HepG2 (cell line): ENCODE measurements around the gene LBX2. TPM values are rescaled to one million over a fixed set of nuclear protein-coding genes. Genes with fewer than 3 reads are reported as not detected.
A peak's percentile ranks its signal among the peaks of the same experiment; 100 is the strongest.

Experiments
- ARNTL ChIP-seq: sonication (generic); formaldehyde crosslinking; IDR thresholded peaks from 2 replicates; pipeline ENCODE4 v1.4.0; 2020; ENCODE audit warnings: mild to moderate bottlenecking, missing genetic modification reagents
- MAFK ChIP-seq, 2 experiments: IDR thresholded peaks in 1 of 2; conservative IDR thresholded peaks in 1 of 2; 2 replicates each; pipeline ENCODE4 v1.6.1; 2011; ENCODE audit warnings: improper control_type of control experiment in 2 of 2, low read length in 2 of 2
- NR2F2 ChIP-seq: IDR thresholded peaks from 2 replicates; pipeline ENCODE4 v1.6.1; 2012; ENCODE audit warnings: low read depth, inconsistent platforms, borderline replicate concordance
- STAG1 ChIP-seq: sonication (generic); formaldehyde crosslinking; IDR thresholded peaks from 2 replicates; pipeline ENCODE4 v1.4.0; 2020; ENCODE audit warnings: missing genetic modification reagents
- THAP11 ChIP-seq: IDR thresholded peaks from 2 replicates; pipeline ENCODE4 v1.6.1; 2016; ENCODE audit warnings: missing biosample characterization, missing genetic modification reagents
- ZNF292 ChIP-seq: sonication (generic); formaldehyde crosslinking; IDR thresholded peaks from 2 replicates; pipeline ENCODE4 v1.8.1; 2022; ENCODE audit warnings: mild to moderate bottlenecking, low read depth, missing genetic modification reagents, borderline replicate concordance
- ZNF383 ChIP-seq: sonication (generic); formaldehyde crosslinking; IDR thresholded peaks from 2 replicates; pipeline ENCODE4 v1.4.0; 2020; ENCODE audit warnings: missing genetic modification reagents, mild to moderate bottlenecking, borderline replicate concordance
- polyA plus RNA-seq, 8 experiments: library from polyadenylated mRNA; depleted of rRNA in 3 of 8; stranded (reverse) in 7 of 8; unstranded in 1 of 8; fragments of >200 nt; fragmentation: Illumina TruSeq in 4 of 8; extraction: Trizol in 4 of 8; gene quantifications; 2 replicates each; pipeline versions ENCODE4 v1.2.1 to v1.2.3, GENCODE V29; 2011 to 2016; ENCODE audit warnings: low read depth in 4 of 8, missing spikeins in 1 of 8, mixed read lengths in 1 of 8; ENCODE audit not compliant: insufficient read depth in 1 of 8
- total RNA-seq, 5 experiments: library from RNA; depleted of rRNA; stranded (reverse); fragments of >200 nt; fragmentation: Illumina TruSeq; extraction: Trizol; gene quantifications; 2 replicates each; pipeline ENCODE4 v1.2.3, GENCODE V29; 2016; ENCODE audit warnings: low read depth in 1 of 5
- TF ChIP-seq, protein P1 (sequence below): IDR thresholded peaks from 2 replicates; pipeline ENCODE4 v1.6.1; 2016; ENCODE audit warnings: missing biosample characterization, missing genetic modification reagents, low read depth
- TF ChIP-seq, protein P2 (sequence below): sonication (generic); formaldehyde crosslinking; IDR thresholded peaks from 2 replicates; pipeline ENCODE4 v1.9.0; 2022; ENCODE audit warnings: low read depth, missing genetic modification reagents
- TF ChIP-seq, protein P3 (sequence below): sonication (generic); formaldehyde crosslinking; IDR thresholded peaks from 2 replicates; pipeline ENCODE4 v1.8.0; 2022; ENCODE audit warnings: mild to moderate bottlenecking, missing genetic modification reagents
- TF ChIP-seq, protein P4 (sequence below): sonication (generic); formaldehyde crosslinking; IDR thresholded peaks from 2 replicates; pipeline ENCODE4 v1.8.1; 2023; ENCODE audit warnings: mild to moderate bottlenecking, missing genetic modification reagents
- TF ChIP-seq, protein P5 (sequence below): sonication (generic); formaldehyde crosslinking; conservative IDR thresholded peaks from 2 replicates; pipeline ENCODE4 v1.4.0; 2020; ENCODE audit warnings: mild to moderate bottlenecking, missing genetic modification reagents, moderate library complexity
- TF ChIP-seq, protein P6 (sequence below): sonication (generic); formaldehyde crosslinking; IDR thresholded peaks from 2 replicates; pipeline ENCODE4 v1.8.0; 2023; ENCODE audit warnings: mild to moderate bottlenecking, missing genetic modification reagents
- TF ChIP-seq, protein P7 (sequence below): sonication (generic); formaldehyde crosslinking; IDR thresholded peaks from 2 replicates; pipeline ENCODE4 v1.4.0; 2020; ENCODE audit warnings: missing genetic modification reagents, borderline replicate concordance

The LBX2 gene
- total and polyA plus RNA-seq, 2 of the 13 experiments (the other 11 are each of a cell fraction or from before 2014, with no cell fraction given): 6.4 to 8.1 TPM

DNA sequence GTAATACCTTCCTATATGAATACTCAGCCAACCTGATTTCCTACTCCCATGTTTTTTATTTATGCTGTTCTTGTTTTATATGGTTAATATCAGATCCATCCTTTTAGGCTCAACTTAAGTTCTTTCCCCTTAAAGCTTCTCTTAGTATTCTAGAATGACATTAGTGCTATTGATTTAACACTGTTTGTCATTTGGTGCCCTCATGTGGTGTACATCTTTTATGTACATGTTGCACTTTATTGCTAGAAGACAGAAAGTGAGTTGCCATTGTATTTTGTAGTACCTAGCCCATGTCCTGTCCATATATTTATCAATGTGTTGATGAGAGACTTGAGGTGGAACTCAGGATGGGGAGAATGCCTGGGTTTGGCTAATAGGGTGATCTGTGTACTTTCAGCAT is 32.8 kb upstream of the LBX2 start (continued):
- TF ChIP-seq, protein P1, sequence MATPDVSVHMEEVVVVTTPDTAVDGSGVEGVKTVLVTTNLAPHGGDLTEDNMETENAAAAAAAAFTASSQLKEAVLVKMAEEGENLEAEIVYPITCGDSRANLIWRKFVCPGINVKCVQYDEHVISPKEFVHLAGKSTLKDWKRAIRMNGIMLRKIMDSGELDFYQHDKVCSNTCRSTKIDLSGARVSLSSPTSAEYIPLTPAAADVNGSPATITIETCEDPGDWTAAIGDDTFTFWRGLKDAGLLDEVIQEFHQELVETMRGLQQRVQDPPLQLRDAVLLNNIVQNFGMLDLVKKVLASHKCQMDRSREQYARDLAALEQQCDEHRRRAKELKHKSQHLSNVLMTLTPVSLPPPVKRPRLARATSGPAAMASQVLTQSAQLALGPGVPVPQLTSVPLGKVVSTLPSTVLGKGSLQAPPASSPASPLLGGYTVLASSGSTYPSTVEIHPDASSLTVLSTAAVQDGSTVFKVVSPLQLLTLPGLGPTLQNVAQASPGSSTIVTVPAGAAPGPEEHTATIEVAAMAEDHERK (CRISPR knock-in tag): no peak
- TF ChIP-seq ARNTL: no peak
- TF ChIP-seq, protein P2, sequence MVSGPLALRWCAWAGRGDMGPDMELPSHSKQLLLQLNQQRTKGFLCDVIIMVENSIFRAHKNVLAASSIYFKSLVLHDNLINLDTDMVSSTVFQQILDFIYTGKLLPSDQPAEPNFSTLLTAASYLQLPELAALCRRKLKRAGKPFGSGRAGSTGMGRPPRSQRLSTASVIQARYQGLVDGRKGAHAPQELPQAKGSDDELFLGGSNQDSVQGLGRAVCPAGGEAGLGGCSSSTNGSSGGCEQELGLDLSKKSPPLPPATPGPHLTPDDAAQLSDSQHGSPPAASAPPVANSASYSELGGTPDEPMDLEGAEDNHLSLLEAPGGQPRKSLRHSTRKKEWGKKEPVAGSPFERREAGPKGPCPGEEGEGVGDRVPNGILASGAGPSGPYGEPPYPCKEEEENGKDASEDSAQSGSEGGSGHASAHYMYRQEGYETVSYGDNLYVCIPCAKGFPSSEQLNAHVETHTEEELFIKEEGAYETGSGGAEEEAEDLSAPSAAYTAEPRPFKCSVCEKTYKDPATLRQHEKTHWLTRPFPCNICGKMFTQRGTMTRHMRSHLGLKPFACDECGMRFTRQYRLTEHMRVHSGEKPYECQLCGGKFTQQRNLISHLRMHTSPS: no peak
- TF ChIP-seq, protein P3, sequence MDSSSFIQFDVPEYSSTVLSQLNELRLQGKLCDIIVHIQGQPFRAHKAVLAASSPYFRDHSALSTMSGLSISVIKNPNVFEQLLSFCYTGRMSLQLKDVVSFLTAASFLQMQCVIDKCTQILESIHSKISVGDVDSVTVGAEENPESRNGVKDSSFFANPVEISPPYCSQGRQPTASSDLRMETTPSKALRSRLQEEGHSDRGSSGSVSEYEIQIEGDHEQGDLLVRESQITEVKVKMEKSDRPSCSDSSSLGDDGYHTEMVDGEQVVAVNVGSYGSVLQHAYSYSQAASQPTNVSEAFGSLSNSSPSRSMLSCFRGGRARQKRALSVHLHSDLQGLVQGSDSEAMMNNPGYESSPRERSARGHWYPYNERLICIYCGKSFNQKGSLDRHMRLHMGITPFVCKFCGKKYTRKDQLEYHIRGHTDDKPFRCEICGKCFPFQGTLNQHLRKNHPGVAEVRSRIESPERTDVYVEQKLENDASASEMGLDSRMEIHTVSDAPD (CRISPR knock-in tag): no peak
- TF ChIP-seq, protein P4, sequence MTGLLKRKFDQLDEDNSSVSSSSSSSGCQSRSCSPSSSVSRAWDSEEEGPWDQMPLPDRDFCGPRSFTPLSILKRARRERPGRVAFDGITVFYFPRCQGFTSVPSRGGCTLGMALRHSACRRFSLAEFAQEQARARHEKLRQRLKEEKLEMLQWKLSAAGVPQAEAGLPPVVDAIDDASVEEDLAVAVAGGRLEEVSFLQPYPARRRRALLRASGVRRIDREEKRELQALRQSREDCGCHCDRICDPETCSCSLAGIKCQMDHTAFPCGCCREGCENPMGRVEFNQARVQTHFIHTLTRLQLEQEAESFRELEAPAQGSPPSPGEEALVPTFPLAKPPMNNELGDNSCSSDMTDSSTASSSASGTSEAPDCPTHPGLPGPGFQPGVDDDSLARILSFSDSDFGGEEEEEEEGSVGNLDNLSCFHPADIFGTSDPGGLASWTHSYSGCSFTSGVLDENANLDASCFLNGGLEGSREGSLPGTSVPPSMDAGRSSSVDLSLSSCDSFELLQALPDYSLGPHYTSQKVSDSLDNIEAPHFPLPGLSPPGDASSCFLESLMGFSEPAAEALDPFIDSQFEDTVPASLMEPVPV (CRISPR knock-in tag): no peak
- TF ChIP-seq ZNF383 (CRISPR knock-in tag): no peak
- TF ChIP-seq, protein P5, sequence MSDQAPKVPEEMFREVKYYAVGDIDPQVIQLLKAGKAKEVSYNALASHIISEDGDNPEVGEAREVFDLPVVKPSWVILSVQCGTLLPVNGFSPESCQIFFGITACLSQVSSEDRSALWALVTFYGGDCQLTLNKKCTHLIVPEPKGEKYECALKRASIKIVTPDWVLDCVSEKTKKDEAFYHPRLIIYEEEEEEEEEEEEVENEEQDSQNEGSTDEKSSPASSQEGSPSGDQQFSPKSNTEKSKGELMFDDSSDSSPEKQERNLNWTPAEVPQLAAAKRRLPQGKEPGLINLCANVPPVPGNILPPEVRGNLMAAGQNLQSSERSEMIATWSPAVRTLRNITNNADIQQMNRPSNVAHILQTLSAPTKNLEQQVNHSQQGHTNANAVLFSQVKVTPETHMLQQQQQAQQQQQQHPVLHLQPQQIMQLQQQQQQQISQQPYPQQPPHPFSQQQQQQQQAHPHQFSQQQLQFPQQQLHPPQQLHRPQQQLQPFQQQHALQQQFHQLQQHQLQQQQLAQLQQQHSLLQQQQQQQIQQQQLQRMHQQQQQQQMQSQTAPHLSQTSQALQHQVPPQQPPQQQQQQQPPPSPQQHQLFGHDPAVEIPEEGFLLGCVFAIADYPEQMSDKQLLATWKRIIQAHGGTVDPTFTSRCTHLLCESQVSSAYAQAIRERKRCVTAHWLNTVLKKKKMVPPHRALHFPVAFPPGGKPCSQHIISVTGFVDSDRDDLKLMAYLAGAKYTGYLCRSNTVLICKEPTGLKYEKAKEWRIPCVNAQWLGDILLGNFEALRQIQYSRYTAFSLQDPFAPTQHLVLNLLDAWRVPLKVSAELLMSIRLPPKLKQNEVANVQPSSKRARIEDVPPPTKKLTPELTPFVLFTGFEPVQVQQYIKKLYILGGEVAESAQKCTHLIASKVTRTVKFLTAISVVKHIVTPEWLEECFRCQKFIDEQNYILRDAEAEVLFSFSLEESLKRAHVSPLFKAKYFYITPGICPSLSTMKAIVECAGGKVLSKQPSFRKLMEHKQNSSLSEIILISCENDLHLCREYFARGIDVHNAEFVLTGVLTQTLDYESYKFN (CRISPR knock-in tag): no peak
- TF ChIP-seq THAP11: peak; percentile 46; the same call in 1 of the 2 replicates
- TF ChIP-seq, protein P6, sequence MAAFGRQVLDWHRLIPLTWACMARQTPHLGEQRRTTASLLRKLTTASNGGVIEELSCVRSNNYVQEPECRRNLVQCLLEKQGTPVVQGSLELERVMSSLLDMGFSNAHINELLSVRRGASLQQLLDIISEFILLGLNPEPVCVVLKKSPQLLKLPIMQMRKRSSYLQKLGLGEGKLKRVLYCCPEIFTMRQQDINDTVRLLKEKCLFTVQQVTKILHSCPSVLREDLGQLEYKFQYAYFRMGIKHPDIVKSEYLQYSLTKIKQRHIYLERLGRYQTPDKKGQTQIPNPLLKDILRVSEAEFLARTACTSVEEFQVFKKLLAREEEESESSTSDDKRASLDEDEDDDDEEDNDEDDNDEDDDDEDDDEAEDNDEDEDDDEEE (CRISPR knock-in tag): no peak
- TF ChIP-seq ZNF292: no peak
- peak; percentile 90 for TF ChIP-seq STAG1 (CRISPR knock-in tag)
- TF ChIP-seq MAFK (conservative IDR thresholded peaks at IDR 0.05 in 1 of 2, IDR thresholded peaks at IDR 0.05 in 1 of 2; ENCODE audit: low read length in 2 of 2): peak; percentile 73 to 77
- TF ChIP-seq NR2F2: no peak
- TF ChIP-seq, protein P7, sequence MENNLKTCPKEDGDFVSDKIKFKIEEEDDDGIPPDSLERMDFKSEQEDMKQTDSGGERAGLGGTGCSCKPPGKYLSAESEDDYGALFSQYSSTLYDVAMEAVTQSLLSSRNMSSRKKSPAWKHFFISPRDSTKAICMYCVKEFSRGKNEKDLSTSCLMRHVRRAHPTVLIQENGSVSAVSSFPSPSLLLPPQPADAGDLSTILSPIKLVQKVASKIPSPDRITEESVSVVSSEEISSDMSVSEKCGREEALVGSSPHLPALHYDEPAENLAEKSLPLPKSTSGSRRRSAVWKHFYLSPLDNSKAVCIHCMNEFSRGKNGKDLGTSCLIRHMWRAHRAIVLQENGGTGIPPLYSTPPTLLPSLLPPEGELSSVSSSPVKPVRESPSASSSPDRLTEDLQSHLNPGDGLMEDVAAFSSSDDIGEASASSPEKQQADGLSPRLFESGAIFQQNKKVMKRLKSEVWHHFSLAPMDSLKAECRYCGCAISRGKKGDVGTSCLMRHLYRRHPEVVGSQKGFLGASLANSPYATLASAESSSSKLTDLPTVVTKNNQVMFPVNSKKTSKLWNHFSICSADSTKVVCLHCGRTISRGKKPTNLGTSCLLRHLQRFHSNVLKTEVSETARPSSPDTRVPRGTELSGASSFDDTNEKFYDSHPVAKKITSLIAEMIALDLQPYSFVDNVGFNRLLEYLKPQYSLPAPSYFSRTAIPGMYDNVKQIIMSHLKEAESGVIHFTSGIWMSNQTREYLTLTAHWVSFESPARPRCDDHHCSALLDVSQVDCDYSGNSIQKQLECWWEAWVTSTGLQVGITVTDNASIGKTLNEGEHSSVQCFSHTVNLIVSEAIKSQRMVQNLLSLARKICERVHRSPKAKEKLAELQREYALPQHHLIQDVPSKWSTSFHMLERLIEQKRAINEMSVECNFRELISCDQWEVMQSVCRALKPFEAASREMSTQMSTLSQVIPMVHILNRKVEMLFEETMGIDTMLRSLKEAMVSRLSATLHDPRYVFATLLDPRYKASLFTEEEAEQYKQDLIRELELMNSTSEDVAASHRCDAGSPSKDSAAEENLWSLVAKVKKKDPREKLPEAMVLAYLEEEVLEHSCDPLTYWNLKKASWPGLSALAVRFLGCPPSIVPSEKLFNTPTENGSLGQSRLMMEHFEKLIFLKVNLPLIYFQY: no peak
